ENCODE data around the gene KRT4. TPM values are rescaled to one million over a fixed set of nuclear protein-coding genes. Genes with fewer than 3 reads are reported as not detected.

The KRT4 gene
- total RNA-seq, 3 donors from 2014 or later (not counting 1 experiment from before 2014, with no cell fraction given), result not detected

- Mint-ChIP-seq H3K9me3 (peaks cover 2% of the 10 kb centered on the region in 2 donors), H3K4me1 (peaks cover 15 to 25% of the 10 kb centered on the region in 2 donors), H3K36me3 (no peaks in the 10 kb centered on the region), H3K27me3 (ENCODE audit: low read depth in 2 of 2) (peaks cover 46 to 51% of the 10 kb centered on the region in 2 donors), H3K4me3 (no peak overlapping the region), H3K27ac (no peak overlapping the region)
- H3K9me3 ChIP-seq (ENCODE audit: control insufficient read depth, insufficient read depth, low read length), result no peaks in the 10 kb centered on the region
- WGBS (ENCODE audit: insufficient coverage), result 74% methylated on average over 19 of the region's 19 CpGs
- H3K4me3 ChIP-seq (ENCODE audit: low read length), result no peak overlapping the region
- H3K4me1 ChIP-seq (ENCODE audit: control insufficient read depth, insufficient read depth, low read length), result peaks cover 6% of the 10 kb centered on the region
- DNase-seq (no peak), ATAC-seq (peak in 2 of 3 donors; percentile 26 to 42)
- TF ChIP-seq CTCF (IDR thresholded peaks at IDR 0.05), result no peak
- no peak overlapping the region for H3K27ac ChIP-seq (ENCODE audit: low read length)
- no peaks in the 10 kb centered on the region for H3K36me3 ChIP-seq (ENCODE audit: control insufficient read depth, insufficient read depth, low read length)
- H3K27me3 ChIP-seq (ENCODE audit: control insufficient read depth, insufficient read depth, low read length), result peaks cover 15% of the 10 kb centered on the region
- intact Hi-C loops (cut with micrococcal nuclease), result no loop called here
These were observed 23.3 kb downstream of the KRT4 start for GRCh38 chr12:52790427-52791270.

- ATAC-seq (no peak), DNase-seq (no peak)
- Histone ChIP-seq H3K27ac (ENCODE audit: low read length) (no peak overlapping the region), H3K4me3 (ENCODE audit: low read length) (no peak overlapping the region), H3K27me3 (ENCODE audit: control insufficient read depth, insufficient read depth, low read length) (peaks cover 15% of the 10 kb centered on the region), H3K9me3 (ENCODE audit: control insufficient read depth, insufficient read depth, low read length) (no peaks in the 10 kb centered on the region), H3K4me1 (ENCODE audit: control insufficient read depth, insufficient read depth, low read length) (peaks cover 6% of the 10 kb centered on the region), H3K36me3 (ENCODE audit: control insufficient read depth, insufficient read depth, low read length) (no peaks in the 10 kb centered on the region)
- intact Hi-C loops (cut with micrococcal nuclease), result no loop called here
- Mint-ChIP-seq H3K27ac (no peak overlapping the region), H3K36me3 (no peaks in the 10 kb centered on the region), H3K27me3 (ENCODE audit: low read depth in 2 of 2) (peaks cover 54 to 55% of the 10 kb centered on the region in 2 donors), H3K4me3 (no peak overlapping the region), H3K4me1 (peaks cover 15 to 25% of the 10 kb centered on the region in 2 donors), H3K9me3 (peaks cover 2 to 3% of the 10 kb centered on the region in 2 donors)
- WGBS (ENCODE audit: insufficient coverage), result 23% methylated on average over 50 of the region's 50 CpGs
- no peak for TF ChIP-seq CTCF (IDR thresholded peaks at IDR 0.05)
These were observed 24.1 kb downstream of the KRT4 start for GRCh38 chr12:52789637-52790426.

- Mint-ChIP-seq H3K27me3 (ENCODE audit: low read depth in 2 of 2) (peaks cover 54 to 57% of the 10 kb centered on the region in 2 donors), H3K4me1 (peaks cover 15 to 21% of the 10 kb centered on the region in 2 donors), H3K4me3 (peak overlapping the region; percentile 13), H3K36me3 (no peaks in the 10 kb centered on the region), H3K9me3 (peaks cover 2 to 3% of the 10 kb centered on the region in 2 donors), H3K27ac (no peak overlapping the region)
- Histone ChIP-seq H3K4me1 (ENCODE audit: control insufficient read depth, insufficient read depth, low read length) (peaks cover 6% of the 10 kb centered on the region), H3K27me3 (ENCODE audit: control insufficient read depth, insufficient read depth, low read length) (peaks cover 15% of the 10 kb centered on the region), H3K4me3 (ENCODE audit: low read length) (no peak overlapping the region), H3K9me3 (ENCODE audit: control insufficient read depth, insufficient read depth, low read length) (no peaks in the 10 kb centered on the region), H3K27ac (ENCODE audit: low read length) (no peak overlapping the region), H3K36me3 (ENCODE audit: control insufficient read depth, insufficient read depth, low read length) (no peaks in the 10 kb centered on the region)
- no peak for DNase-seq
- WGBS (ENCODE audit: insufficient coverage), result 98% methylated on average over 11 of the region's 11 CpGs
- no peak for TF ChIP-seq CTCF (IDR thresholded peaks at IDR 0.05)
- intact Hi-C loops (cut with micrococcal nuclease), result no loop called here
- no peak for ATAC-seq
These were observed 24.9 kb downstream of the KRT4 start for GRCh38 chr12:52788876-52789636.

All from natural killer cell (primary cell).